DMS153 treated with DMSO at 0.1 percent for 48 hours (cell line): ENCODE data around the gene GPR158.

Experiments used
- DNase-seq: peaks from one replicate; lab custom pipeline; 2025; ENCODE audit not compliant: unreplicated experiment; lab: John Stamatoyannopoulos, UW

Gene GPR158

DNA sequence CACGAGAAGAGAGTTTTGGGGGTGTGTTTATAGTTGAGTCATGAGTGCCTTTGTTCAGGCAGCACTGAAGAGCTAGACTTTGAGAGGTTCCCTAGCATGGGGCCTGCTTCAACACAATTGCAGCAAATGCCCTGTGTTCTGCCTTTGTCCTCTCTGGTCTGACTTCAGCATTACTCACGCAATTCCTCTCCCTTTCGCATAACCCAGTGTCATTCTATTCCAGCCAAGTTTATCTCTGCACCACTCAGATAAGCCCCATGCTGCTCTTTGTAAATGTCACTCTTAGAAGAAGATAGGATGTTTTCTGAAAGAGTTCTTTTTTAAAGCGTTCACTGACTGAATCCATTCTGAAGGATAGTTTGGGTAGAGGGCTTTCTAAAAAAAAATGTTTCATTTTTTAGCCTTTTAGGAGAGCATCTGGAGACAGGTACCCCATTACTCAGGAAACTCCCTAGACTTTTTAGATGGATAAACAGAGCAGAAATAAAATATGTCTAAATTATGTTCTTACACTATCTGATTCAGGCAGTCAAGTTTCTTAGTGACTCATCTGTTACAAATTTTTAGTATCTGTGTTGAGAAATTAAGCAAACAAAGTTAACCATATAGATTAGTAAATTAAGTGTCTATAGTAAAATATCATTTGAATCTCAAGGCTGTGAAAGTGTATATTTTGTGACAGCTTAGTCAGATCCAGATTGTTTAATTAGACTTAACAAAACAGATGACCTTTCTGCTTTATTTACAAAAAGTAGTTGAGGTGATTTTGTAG lies 318.5 kb downstream of the GPR158 start:
- DNase-seq = no peak

DNA sequence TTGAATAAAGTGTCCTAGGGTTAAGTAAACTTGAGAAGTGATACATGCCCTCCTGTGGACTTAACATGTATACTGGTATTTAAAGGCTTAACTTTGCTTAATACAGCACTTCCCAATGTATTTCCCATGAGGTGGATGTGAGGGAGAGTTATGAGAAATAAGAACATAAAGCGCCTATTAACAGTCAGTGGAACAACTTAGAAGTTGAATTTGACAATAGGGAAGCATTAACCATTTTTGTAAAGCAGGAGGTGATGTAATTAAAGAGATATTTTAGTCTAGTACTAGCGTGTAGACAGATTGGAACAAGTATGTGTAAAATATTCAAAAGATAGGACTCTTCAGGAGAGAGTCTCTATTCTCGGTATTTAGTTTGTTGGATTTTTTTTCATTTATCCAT lies 322.4 kb downstream of the GPR158 start:
- DNase-seq = no peak

DNA sequence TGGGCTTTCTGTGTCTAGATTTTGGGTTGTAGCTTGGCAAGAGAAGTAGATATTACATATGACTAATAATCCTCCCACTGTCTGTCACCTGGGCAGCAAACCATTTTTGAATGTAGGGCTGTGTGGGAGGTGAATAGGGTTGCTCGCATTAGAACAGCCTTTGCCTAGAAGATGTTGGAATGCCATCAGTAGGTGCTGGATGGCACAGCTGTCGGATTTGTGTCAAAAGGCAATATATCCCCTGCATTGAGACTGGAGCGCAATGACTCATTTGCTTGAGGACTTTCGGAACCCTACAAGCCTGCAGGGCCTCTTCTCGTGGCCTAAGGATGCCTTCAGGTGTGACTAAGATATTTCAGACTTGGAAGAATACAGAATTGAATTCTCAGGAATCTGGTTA lies 323.8 kb downstream of the GPR158 start:
- DNase-seq = no peak

DNA sequence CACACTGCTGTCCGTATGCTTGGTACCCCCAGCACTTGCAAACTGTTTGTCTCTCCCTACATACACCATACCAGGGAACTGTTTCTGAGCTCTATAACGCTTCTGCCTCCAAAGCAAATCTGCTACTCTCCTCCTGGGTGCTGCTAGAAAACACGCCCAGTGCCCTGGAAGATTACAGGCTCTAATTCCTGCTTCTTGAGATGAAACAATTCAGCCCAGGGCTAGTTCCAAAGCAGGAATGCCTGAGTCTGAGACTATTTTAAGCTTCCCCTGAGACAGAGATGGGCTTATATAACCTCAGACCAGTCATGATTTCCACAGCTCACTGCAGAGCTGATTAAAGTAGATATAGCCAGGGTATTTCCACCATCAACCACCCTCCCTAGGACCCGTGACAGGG lies 327.1 kb downstream of the GPR158 start:
- DNase-seq = no peak

DNA sequence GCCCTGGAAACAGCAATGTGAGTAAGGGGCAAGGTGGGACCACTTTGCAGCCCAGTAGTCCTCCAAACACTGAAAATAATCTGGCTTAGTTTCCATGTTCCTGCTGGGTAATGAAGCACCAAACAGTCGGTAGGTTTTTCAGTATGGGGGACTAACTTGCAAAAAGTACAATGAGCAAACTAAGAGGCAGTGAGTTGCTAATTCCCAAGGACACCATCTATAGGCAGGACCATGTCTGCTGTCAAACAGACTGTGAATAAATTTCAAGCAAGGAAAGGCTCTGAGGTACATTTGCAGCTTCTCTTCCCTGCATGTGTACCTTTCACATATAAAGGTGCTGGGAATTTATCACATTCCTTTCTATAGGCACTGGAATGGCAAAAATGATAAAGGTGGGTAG lies 327.7 kb downstream of the GPR158 start:
- DNase-seq = no peak

DNA sequence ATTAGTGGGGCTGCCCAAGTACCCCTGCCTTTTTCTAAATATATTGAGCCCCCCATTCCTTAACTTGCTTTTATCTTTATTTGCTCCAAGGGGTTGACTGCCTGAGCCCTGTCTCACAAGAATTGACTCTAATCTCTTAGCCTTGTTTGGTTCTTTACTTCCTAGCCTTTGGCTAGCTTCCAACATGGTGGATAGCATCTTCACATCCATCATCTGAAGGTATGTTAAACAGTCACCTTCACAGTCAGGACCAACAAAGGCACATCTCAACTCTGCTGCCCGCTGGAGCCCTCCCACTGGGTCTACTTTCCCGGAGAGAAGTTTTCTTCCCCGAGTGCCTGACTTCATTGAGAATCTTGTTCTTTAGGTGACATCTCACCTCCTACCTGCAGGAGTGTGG lies 329.5 kb downstream of the GPR158 start:
- DNase-seq = no peak

DNA sequence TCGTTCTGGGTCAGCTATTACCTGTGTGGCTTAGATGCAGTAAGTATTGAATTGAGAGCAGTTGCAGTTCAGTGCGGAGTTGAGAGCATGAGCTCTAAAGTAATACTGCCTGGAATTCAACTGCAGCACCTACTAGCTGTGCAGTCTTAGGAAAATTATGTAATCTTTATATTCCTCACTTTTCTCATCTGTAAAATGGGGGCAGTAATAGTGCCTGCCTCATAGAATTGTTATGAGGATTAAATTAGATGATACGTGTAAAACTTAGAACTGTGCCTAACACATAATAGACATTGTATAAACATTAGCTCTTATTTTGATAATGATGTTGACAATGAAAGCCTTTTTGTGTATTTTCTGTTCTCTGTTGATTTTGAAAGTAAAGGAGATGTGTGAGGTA lies 330.0 kb downstream of the GPR158 start:
- DNase-seq = no peak

DNA sequence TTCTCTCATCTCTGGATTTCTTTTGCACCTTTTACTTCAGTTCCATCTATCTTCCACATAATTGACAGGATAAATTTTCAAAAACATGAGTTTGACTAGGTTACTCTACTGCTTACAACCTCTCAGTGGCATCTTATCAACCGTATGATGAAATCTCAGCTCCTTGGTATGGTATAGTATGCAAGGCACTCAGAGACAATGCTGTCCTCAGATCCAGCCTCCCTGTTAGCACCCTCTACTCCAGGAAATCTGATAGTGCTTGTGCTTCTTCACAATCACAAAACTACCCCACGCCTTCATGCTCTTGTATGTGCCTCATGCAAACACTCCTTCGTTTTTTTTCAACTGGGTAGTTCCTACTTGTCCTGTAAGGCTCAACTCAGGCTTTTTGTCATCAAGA lies 330.7 kb downstream of the GPR158 start:
- no peak for DNase-seq

DNA sequence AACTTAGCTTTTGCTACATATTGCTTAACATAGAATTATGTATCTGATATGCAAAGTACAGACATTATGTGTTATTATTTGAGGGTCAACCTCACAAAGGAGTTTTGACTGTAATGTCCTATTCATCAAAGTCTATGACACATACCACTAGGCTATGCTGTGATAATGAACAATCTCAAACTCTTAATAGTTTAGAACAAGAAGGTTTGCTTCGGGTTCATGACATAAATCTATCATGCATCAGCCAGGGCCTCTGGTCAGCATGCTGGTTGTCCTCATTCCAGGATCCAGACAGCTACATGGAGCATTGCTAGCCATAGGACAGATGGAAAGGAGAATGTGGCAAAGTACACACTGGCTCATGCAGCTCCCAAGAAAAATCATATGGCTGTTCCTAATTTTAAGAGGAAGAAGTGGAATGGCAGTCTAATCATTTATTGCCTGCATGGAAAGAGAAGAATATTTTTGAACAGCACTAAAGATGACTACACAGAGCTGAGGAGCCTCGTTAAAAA lies 332.1 kb downstream of the GPR158 start:
- no peak for DNase-seq

DNA sequence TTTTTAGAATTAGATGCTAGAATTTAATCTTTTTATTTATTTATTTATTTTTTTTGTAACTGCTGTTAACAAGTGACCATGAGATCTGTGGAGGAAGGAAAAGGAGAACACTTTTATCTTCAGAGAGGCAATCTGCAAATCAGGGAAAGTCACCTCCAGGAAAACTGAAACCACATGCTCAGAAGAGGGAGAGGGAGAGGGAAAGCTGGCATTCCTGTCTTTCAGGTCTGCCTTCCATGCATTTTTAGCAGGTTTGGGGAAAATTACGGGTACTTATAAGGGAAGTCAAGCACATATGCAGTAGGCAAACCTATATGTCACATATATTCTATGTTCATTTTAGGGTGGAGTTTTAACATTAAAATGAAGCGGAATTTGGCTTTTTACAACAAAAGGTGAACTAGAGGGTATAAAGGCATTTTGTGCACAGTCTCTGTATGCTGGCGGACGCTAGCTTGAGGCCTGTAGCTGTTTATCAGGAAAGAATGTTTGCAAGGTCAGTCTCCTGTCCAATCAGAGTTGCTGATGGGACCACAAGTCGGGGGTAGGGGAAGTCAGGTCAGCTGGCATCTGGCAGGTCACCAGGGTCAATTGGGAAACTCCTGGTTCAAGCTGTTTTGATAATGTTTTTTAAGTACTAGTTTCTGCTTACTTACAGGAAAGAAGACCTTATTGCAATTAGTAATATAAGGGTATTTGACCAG lies 333.5 kb downstream of the GPR158 start:
- no peak for DNase-seq

DNA sequence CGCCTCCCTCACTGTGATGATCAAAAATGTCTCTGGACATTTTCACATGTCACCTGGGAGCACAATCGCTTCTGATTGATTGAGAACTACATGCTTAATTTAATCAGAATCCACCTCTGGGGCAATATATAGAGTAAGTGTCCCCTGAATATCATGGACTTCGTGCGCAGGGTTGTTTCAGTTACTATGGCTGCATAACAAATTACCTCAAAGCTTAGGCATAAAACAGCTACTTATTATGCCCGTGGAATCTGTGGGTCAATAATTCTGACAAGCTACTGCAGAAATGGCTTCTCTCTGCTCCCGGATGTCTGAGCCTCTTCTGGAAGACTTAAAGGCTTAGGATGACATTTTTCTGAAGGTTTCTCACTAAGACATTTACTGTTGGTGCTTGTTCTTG lies 334.4 kb downstream of the GPR158 start:
- no peak for DNase-seq

DNA sequence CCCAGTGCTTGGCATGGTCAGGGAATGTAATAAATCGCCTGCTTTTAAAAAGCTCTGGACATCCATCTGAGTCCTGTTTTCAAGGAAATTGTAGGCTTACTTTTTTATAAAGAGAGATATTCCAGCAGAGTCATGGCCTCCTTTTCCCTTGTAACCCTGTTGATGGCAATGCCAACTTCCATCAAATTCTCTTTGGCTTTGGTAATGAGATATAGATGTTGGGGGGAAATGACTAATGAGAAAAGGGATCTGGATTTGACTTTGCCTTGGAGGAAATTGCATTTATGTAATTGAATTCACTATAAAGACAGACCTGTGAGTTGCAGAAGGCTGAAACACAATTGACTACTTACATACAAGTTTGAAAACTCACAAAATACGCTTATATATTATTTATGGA lies 347.5 kb downstream of the GPR158 start:
- DNase-seq = no peak

DNA sequence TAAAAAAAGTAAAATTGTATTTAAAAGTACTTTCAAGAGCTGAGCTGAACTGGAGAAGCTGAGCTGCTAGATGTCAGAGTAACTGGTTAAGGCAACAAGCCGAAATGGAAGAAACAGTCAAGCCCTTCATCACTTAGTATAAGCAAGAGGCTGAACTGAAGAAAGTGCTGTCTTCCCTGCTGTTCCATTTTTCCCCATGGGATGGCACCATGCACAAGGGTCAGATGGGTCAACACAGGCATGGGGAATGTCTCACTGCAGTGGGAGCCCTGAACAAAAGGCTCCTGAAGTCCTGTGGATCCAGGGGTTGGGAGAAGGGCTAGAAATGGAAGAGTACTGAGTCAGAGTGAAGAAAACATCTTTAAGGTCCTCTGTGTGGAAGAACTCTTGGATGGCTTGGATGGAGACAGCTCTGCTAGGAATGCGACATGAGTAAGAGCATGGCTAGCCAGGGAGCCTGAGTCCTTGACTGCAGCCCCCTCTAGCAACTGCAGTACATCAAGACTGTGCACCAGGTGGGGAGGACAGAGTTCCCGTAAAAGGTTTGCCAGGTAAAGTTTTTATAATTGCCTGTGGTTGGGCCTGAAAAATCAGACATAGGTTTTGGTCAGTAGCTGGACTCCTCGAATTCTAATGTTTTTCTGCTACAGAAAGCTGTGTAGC lies 348.3 kb downstream of the GPR158 start:
- DNase-seq = no peak

DNA sequence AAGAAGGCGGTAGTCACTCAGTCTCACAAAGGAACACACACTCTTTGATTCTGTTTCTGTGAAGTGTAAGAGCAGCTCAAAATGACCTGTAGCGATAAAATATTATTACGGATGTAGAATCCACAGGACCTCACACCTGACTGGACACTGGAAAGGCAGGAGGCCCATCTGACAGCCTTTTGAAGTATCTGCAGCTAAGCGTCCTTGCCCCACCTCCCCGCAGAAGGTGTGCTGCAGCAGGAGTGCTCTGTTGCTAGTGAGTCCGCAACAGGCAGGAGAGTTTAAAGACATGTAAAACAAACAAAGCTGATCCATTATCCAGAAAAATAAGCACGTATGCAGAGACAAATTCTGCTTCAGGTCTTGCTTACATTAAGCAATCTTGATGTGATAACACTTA lies 355.5 kb downstream of the GPR158 start:
- DNase-seq = no peak

DNA sequence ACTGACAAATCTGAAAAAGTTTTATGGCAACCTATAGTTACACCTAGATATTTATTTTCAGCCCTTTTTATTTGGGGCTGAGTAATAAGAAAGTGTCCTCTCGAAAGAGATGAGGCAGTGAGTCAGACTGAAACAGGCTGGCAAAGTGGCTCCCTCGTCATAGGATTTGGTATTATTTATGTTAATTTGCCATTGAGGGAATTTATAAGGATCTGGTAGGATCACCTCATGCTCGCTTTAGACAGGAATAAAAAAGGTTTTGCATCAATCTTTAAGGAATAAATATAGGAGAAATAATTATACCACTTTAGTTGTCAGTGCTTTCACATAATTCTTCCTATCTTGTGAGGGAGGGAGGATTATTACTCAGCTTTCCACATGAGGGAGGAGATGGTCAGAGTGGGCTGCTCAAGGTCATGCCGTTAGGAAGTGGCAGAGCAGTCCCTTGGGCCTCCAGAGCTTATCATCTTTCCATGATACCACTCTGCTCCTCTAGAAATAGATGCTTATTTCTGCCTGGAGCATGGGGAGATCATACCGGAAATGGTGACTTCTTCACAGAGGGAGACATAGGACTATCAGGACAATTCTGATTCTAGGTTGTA lies 356.8 kb downstream of the GPR158 start:
- DNase-seq = no peak

DNA sequence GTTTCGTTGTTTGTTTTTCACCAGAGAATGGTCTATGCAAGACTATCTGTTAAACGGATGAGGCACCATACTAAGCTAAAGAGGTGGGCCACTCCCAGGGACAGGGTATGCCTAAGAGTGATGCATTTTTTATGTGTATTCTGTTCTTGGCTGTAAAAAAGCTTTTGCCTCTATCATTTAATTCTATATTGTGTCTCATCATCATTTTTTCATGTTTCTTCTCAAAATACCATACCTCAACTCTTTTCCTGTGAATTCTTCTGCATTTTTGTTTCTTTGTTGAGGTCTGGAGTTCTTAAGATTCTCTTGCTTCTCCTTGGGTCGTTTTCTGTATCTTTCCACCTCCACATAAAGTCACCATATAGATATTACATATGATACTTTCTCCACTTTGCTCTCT lies 357.4 kb downstream of the GPR158 start:
- no peak for DNase-seq

DNA sequence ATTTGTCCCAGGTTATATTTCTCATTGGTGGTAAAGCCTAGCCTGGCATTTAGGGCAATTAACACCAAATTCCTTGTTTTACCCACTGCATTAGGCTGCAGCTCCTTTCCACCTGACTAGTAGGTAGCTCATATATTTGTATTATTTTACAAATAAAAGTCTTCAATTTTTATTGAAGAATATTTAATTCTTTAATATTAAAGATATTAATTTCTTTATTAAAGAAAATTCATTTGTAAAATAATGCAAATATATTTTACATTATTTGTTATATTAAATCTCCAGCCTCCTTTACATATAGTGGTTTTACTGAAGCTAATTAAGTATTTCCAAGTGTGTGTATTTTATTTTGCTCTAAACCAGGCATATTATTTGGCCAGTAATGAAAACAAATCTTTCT lies 361.2 kb downstream of the GPR158 start:
- DNase-seq = no peak

DNA sequence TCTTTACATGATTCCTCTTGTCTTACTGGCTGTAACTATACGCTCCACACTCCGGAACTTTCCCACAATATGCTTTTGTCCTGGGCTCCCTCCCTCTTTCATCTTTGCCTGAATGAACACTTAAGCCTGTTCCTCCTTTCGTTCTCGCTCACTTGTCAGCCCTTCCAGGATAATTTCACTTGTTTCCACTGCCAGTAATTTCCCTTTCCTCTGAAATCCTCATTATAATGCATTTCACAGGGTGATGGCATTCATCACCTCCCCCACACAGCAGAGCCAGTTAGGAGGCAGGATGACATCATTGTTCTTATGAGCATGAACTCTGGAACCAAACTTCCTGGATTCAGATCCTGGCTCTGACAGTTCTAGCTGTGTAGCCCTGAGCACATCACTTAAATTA lies 372.6 kb downstream of the GPR158 start:
- no peak for DNase-seq

DNA sequence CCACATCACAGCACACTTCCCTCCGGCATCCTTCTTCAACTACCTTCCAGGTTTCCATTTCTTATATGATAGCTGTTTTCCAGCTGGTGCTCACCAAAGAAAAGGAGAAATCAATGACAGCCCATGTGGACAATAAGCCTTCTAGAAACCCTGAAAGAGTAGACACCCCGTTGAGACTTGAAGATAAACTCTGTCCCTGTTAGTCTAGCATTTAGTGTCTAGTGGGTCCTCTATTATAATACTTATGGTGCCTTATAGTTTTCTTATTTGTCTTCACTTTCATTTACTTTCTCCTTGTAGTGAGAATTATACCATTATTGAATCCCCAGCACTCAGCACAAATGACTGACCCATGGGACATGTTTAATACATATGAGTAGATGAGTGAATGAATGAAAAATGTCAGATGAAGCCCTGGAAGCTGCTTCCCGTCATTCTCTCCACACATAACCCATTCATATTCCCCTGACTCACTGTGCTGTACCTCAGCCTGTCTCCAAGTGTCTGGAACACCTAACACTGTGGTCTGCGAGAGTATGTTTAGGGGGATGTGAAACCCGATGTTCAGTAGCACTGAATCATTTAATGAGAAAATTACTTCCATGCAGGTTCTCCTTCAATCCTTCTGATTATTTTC lies 377.6 kb downstream of the GPR158 start:
- no peak for DNase-seq

DNA sequence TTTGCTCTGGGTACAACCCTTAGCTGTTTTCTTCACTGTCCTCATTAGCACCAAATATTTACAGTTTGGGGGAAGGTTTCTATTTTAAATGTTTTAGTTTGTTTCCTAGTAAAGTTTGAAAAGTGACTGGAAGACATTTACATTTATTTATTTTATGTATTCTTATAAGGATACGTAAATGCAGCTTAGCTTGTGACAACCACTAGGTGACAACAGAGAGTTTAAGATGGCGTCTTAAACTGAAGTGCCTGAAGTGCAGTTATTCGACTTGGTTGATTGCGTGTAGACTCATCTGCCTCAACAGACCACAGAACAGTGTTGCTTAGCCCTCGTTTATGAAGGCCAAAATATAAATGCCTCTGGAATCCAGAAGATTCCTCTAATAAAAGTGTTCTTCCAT lies 381.1 kb downstream of the GPR158 start:
- DNase-seq = no peak

DNA sequence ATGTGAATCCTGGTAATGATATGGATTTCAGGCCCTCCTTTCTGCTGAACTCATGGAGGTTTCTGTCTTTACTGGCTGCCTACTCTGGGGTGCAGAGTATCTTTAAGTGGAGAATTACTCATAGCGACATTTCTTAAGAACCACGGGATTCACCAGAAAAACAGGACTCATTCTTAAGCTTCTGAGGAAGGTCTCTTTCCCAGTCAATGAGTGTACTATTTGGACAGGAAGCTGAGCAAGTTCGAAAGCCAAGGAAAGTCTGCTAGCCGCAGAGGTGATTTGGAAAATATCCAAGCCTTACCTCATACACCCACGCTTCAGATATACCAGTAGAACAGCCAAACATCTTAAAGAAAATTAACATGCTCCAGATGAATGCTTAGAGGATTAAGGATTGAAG lies 381.7 kb downstream of the GPR158 start:
- no peak for DNase-seq
